Parathyroid adenoma (tissue), 2 donors: ENCODE measurements around the gene RASAL3.

Experiments used
- H2AFZ ChIP-seq: fragments of 300-600 bp; sonication (generic); one replicate; pipeline ENCODE4 v1.7.0; 2017; ENCODE audit warnings: antibody characterized with exemption, mild to moderate bottlenecking
- H3K27ac ChIP-seq: fragments of 300-600 bp; sonication (generic); one replicate; pipeline ENCODE4 v1.7.0; 2017
- H3K27me3 ChIP-seq: fragments of 300-600 bp; sonication (generic); one replicate; pipeline ENCODE4 v1.7.0; 2017; ENCODE audit warnings: low read length; ENCODE audit not compliant: control insufficient read depth, insufficient read depth
- H3K36me3 ChIP-seq: fragments of 300-600 bp; sonication (generic); one replicate; pipeline ENCODE4 v1.7.0; 2017; ENCODE audit warnings: low read length; ENCODE audit not compliant: control insufficient read depth, insufficient read depth
- H3K4me1 ChIP-seq: fragments of 300-600 bp; sonication (generic); one replicate; pipeline ENCODE4 v1.7.0; 2017; ENCODE audit warnings: control low read depth
- H3K4me2 ChIP-seq: fragments of 300-600 bp; sonication (generic); one replicate; pipeline ENCODE4 v1.7.0; 2017; ENCODE audit warnings: low read length
- H3K4me3 ChIP-seq: fragments of 300-600 bp; sonication (generic); one replicate; pipeline ENCODE4 v1.7.0; 2017; ENCODE audit warnings: low read depth, low read length
- H3K79me2 ChIP-seq: fragments of 300-600 bp; sonication (generic); one replicate; pipeline ENCODE4 v1.7.0; 2017; ENCODE audit warnings: control low read depth
- H3K9ac ChIP-seq: fragments of 300-600 bp; sonication (generic); one replicate; pipeline ENCODE4 v1.7.0; 2017; ENCODE audit warnings: mild to moderate bottlenecking
- H3K9me3 ChIP-seq: fragments of 300-600 bp; sonication (generic); one replicate; pipeline ENCODE4 v1.7.0; 2017; ENCODE audit warnings: low read length; ENCODE audit not compliant: control insufficient read depth
- CTCF ChIP-seq: fragments of 300-600 bp; sonication (generic); IDR thresholded peaks from one replicate; pipeline ENCODE4 v1.7.0; 2017; ENCODE audit warnings: antibody characterized with exemption, mild to moderate bottlenecking
- donor health status: primary hyperparathyroidism.

The RASAL3 gene

GRCh38 chr19:15404097-15404779 is 60.1 kb downstream of the RASAL3 start:
- Histone ChIP-seq H3K4me1 (peaks cover 9% of the 10 kb centered on the region), H2AFZ (no peak overlapping the region), H3K9ac (no peak overlapping the region), H3K36me3 (no peaks in the 10 kb centered on the region), H3K4me2 (no peak overlapping the region), H3K27ac (no peak overlapping the region), H3K4me3 (no peak overlapping the region), H3K9me3 (no peaks in the 10 kb centered on the region), H3K79me2 (peaks cover 80% of the 10 kb centered on the region), H3K27me3 (no peaks in the 10 kb centered on the region)
- no peak for TF ChIP-seq CTCF

- no peak overlapping the region for H3K9ac ChIP-seq
- no peaks in the 10 kb centered on the region for H3K27me3 ChIP-seq
- no peaks in the 10 kb centered on the region for H3K9me3 ChIP-seq
- peaks cover 7% of the 10 kb centered on the region for H3K4me1 ChIP-seq
- H3K27ac ChIP-seq, result no peak overlapping the region
- no peak overlapping the region for H3K4me2 ChIP-seq
- H3K79me2 ChIP-seq, result peaks cover 78% of the 10 kb centered on the region
- no peak for TF ChIP-seq CTCF
- H3K4me3 ChIP-seq, result no peak overlapping the region
- H2AFZ ChIP-seq, result no peak overlapping the region
- H3K36me3 ChIP-seq, result no peaks in the 10 kb centered on the region
Observed at GRCh38 chr19:15403151-15403531, 61.2 kb downstream of the RASAL3 start.

GRCh38 chr19:15402411-15403150 is 61.8 kb downstream of the RASAL3 start:
- H3K27ac ChIP-seq, result no peak overlapping the region
- no peaks in the 10 kb centered on the region for H3K9me3 ChIP-seq
- H3K4me1 ChIP-seq, result peaks cover 7% of the 10 kb centered on the region
- H3K36me3 ChIP-seq, result no peaks in the 10 kb centered on the region
- no peak overlapping the region for H3K4me2 ChIP-seq
- H2AFZ ChIP-seq, result no peak overlapping the region
- no peak overlapping the region for H3K9ac ChIP-seq
- peaks cover 73% of the 10 kb centered on the region for H3K79me2 ChIP-seq
- no peak for TF ChIP-seq CTCF
- H3K27me3 ChIP-seq, result no peaks in the 10 kb centered on the region
- H3K4me3 ChIP-seq, result no peak overlapping the region
